Peyer's patch (tissue), 4 donors: ENCODE results near the gene EPB41L4A.

ENCODE experiments used
- POLR2A ChIP-seq, 2 donors: fragments of 450-650 bp; IDR thresholded peaks; one replicate each; pipeline ENCODE4 v1.5.1; 2017; ENCODE audit warnings: antibody characterized with exemption in 2 of 2, mild to moderate bottlenecking in 2 of 2, moderate library complexity in 2 of 2
- TF ChIP-seq, protein P1 (sequence below), 6 experiments: fragments of 450-650 bp in 4 of 6; fragments of 200-600 bp in 2 of 6; sonication (generic) in 1 of 6; IDR thresholded peaks; one replicate each; pipeline ENCODE4 v1.5.1; 2017 to 2019; ENCODE audit warnings: antibody characterized with exemption in 6 of 6, mild to moderate bottlenecking in 3 of 6, moderate library complexity in 1 of 6

DNA sequence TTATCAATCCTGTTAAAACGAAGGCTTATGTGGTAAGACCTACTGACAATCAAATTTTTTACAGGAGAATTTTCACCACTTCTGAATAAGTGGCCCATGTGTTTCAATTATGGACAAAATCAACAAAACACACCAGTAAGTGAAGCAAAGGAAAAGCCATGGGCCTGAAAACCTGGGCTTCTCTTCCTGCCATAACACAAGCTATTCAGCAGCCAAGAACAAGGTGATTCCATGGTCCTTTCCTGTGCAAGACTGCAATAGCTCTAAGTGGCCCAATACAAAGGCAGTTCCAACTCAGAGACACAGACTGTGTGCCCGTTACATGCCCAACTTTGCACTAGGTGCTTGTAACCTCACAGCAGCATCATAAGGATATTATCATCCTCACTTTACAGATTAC is 168.5 kb downstream of the EPB41L4A start:
- TF ChIP-seq, protein P1, sequence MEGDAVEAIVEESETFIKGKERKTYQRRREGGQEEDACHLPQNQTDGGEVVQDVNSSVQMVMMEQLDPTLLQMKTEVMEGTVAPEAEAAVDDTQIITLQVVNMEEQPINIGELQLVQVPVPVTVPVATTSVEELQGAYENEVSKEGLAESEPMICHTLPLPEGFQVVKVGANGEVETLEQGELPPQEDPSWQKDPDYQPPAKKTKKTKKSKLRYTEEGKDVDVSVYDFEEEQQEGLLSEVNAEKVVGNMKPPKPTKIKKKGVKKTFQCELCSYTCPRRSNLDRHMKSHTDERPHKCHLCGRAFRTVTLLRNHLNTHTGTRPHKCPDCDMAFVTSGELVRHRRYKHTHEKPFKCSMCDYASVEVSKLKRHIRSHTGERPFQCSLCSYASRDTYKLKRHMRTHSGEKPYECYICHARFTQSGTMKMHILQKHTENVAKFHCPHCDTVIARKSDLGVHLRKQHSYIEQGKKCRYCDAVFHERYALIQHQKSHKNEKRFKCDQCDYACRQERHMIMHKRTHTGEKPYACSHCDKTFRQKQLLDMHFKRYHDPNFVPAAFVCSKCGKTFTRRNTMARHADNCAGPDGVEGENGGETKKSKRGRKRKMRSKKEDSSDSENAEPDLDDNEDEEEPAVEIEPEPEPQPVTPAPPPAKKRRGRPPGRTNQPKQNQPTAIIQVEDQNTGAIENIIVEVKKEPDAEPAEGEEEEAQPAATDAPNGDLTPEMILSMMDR (IDR thresholded peaks at IDR 0.05) = no peak
- no peak for TF ChIP-seq POLR2A (IDR thresholded peaks at IDR 0.05)
